ENCODE data around the gene SMIM26. TPM values are rescaled to one million over a fixed set of nuclear protein-coding genes. Genes with fewer than 3 reads are reported as not detected.

SMIM26 gene
- total RNA-seq, 1 experiment from 2014 or later = 105 TPM

DNA sequence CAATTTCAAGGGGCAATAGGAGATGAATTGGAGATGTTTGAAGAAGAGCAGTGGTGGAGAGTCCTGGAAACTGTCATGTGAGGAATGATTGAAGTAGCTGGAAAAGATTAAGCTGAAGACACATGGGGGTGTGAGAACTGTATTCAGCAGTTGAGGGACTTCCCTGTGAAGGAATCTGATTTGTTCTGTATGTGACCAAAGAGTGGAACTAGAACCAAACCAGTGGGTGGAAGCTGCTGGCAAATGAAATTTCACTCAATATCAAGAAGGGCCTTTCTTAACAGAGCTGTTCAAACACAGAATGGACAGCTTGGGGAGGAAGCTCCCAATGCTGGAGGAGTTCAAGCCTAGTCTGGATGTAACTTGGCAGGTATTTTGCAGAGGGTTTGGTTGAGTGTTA lies 38.2 kb upstream of the SMIM26 start:
- Histone ChIP-seq H3K4me3 (no peak overlapping the region), H3K4me2 (no peak overlapping the region), H3K27ac (no peak overlapping the region), H3F3A (ENCODE audit: insufficient read depth, low read depth) (peaks cover 4% of the 10 kb centered on the region; the same call in 1 of the 2 replicates), H3K79me2 (ENCODE audit: low read depth) (no peaks in the 10 kb centered on the region), H2AFZ (no peak overlapping the region), H3K4me1 (replicated peaks; ENCODE audit: insufficient read depth) (peaks cover 11% of the 10 kb centered on the region), H4K20me1 (ENCODE audit: insufficient read depth) (no peaks in the 10 kb centered on the region), H3K36me3 (ENCODE audit: low read depth) (peaks cover 43% of the 10 kb centered on the region), H3K27me3 (ENCODE audit: insufficient read depth, low read depth) (no peaks in the 10 kb centered on the region), H3K9me2 (ENCODE audit: insufficient read depth) (no peaks in the 10 kb centered on the region), H3K9me3 (ENCODE audit: insufficient read depth, low read depth) (no peaks in the 10 kb centered on the region)
- no peak for DNase-seq
- BruUV-seq (replicated peaks) = no TSS peak
- intact Hi-C loops (cut with micrococcal nuclease; ENCODE audit: unreplicated experiment) = no loop called here
- POLR2A ChIA-PET (ENCODE audit: unreplicated experiment) = no interaction called here
- TF ChIP-seq, protein P1, sequence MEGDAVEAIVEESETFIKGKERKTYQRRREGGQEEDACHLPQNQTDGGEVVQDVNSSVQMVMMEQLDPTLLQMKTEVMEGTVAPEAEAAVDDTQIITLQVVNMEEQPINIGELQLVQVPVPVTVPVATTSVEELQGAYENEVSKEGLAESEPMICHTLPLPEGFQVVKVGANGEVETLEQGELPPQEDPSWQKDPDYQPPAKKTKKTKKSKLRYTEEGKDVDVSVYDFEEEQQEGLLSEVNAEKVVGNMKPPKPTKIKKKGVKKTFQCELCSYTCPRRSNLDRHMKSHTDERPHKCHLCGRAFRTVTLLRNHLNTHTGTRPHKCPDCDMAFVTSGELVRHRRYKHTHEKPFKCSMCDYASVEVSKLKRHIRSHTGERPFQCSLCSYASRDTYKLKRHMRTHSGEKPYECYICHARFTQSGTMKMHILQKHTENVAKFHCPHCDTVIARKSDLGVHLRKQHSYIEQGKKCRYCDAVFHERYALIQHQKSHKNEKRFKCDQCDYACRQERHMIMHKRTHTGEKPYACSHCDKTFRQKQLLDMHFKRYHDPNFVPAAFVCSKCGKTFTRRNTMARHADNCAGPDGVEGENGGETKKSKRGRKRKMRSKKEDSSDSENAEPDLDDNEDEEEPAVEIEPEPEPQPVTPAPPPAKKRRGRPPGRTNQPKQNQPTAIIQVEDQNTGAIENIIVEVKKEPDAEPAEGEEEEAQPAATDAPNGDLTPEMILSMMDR (conservative IDR thresholded peaks at IDR 0.05) = no peak
- TF ChIP-seq EZH2 (IDR thresholded peaks at IDR 0.05; ENCODE audit: low read depth) = no peak
- CTCF ChIA-PET = no interaction called here

DNA sequence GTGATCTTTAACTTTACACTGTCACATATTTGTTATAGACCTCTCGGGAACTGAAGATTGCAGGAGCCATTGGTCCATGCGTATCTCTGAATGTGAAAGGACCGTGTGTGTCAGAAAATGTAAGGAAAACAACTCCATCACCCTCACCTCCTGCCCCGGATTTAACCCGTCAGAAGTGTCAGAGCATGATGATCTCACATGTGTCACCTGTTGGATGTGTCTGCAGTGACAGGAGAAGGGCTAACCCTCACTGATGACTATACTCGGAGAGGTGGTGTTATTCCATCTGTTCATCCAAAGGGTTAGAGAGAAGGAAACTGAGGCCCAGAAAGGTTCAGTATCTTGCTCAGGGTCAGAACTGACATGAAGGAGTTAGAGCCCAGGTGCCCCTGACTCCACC lies 34.6 kb upstream of the SMIM26 start:
- no peaks in the 10 kb centered on the region for H3F3A ChIP-seq (ENCODE audit: insufficient read depth, low read depth)
- TF ChIP-seq, protein P1 (conservative IDR thresholded peaks at IDR 0.05) = no peak
- TF ChIP-seq EZH2 (IDR thresholded peaks at IDR 0.05; ENCODE audit: low read depth) = no peak
- no peaks in the 10 kb centered on the region for H3K9me3 ChIP-seq (ENCODE audit: insufficient read depth, low read depth)
- ChIA-PET POLR2A (ENCODE audit: unreplicated experiment) (no interaction called here), CTCF (no interaction called here)
- H3K36me3 ChIP-seq (ENCODE audit: low read depth) = peaks cover 37% of the 10 kb centered on the region
- no peak overlapping the region for H3K4me3 ChIP-seq
- H3K27me3 ChIP-seq (ENCODE audit: insufficient read depth, low read depth) = no peaks in the 10 kb centered on the region
- H3K4me2 ChIP-seq = no peak overlapping the region
- H3K9me2 ChIP-seq (ENCODE audit: insufficient read depth) = no peaks in the 10 kb centered on the region
- no peaks in the 10 kb centered on the region for H3K4me1 ChIP-seq (replicated peaks; ENCODE audit: insufficient read depth)
- no peaks in the 10 kb centered on the region for H4K20me1 ChIP-seq (ENCODE audit: insufficient read depth)
- H2AFZ ChIP-seq = no peak overlapping the region
- H3K79me2 ChIP-seq (ENCODE audit: low read depth) = no peaks in the 10 kb centered on the region
- H3K27ac ChIP-seq = no peak overlapping the region
- no TSS peak for BruUV-seq (replicated peaks)
- intact Hi-C loops (cut with micrococcal nuclease; ENCODE audit: unreplicated experiment) = no loop called here
- DNase-seq = no peak

DNA sequence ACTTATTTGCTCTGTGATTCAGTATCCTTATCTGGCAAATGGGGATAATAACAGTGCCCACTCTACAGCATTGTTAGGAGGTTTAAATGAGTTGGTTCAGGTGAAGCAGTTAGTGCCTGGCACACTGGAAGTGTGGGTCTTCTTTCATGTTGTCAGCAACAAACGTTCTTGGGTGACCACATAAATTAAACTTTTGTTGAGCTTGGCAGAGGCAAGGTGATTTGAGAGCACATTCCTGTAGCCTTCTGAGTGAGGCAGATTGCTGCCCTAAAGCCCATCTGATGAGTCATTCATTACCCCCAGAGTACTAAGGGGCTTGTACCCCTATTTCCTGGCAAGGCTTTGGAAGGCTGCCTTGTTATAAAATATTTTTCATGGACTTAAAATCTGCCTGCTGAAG lies 33.7 kb upstream of the SMIM26 start:
- Histone ChIP-seq H3K4me3 (no peak overlapping the region), H3K9me2 (ENCODE audit: insufficient read depth) (no peaks in the 10 kb centered on the region), H3F3A (ENCODE audit: insufficient read depth, low read depth) (no peaks in the 10 kb centered on the region), H3K4me2 (no peak overlapping the region), H3K27ac (no peak overlapping the region), H4K20me1 (ENCODE audit: insufficient read depth) (no peaks in the 10 kb centered on the region), H3K9me3 (ENCODE audit: insufficient read depth, low read depth) (no peaks in the 10 kb centered on the region), H2AFZ (no peak overlapping the region), H3K36me3 (ENCODE audit: low read depth) (peaks cover 35% of the 10 kb centered on the region), H3K79me2 (ENCODE audit: low read depth) (no peaks in the 10 kb centered on the region), H3K27me3 (ENCODE audit: insufficient read depth, low read depth) (no peaks in the 10 kb centered on the region), H3K4me1 (replicated peaks; ENCODE audit: insufficient read depth) (no peaks in the 10 kb centered on the region)
- CTCF ChIA-PET = no interaction called here
- DNase-seq = no peak
- POLR2A ChIA-PET (ENCODE audit: unreplicated experiment) = no interaction called here
- intact Hi-C loops (cut with micrococcal nuclease; ENCODE audit: unreplicated experiment) = no loop called here
- no peak for TF ChIP-seq EZH2 (IDR thresholded peaks at IDR 0.05; ENCODE audit: low read depth)
- TF ChIP-seq, protein P1 (conservative IDR thresholded peaks at IDR 0.05) = no peak
- BruUV-seq (replicated peaks) = no TSS peak

Measured in PC-9 (cell line).